GM23338 (cell line): ENCODE results near the gene SCAPER. TPM values are rescaled to one million over a fixed set of nuclear protein-coding genes. Genes with fewer than 3 reads are reported as not detected.

Experiments used
- CTCF ChIP-seq, 2 experiments: fragments of 200-600 bp in 1 of 2; sonication (generic) in 1 of 2; conservative IDR thresholded peaks; 2 replicates each; pipeline versions ENCODE4 v1.5.1 to v1.6.1; 2016 to 2017; ENCODE audit warnings: antibody characterized with exemption in 2 of 2, low read depth in 2 of 2, mild to moderate bottlenecking in 2 of 2, moderate library complexity in 1 of 2
- ETS1 ChIP-seq: IDR thresholded peaks from 2 replicates; pipeline ENCODE4 v1.6.1; 2016; ENCODE audit warnings: antibody characterized with exemption
- EZH2phosphoT487 ChIP-seq: fragments of 200-600 bp; sonication (generic); IDR thresholded peaks from one replicate; pipeline ENCODE4 v1.8.1; 2018; ENCODE audit warnings: antibody characterized with exemption; ENCODE audit not compliant: unreplicated experiment
- NANOG ChIP-seq: IDR thresholded peaks from 2 replicates; pipeline ENCODE4 v1.6.1; 2016; ENCODE audit warnings: antibody characterized with exemption, borderline replicate concordance
- ZNF114 ChIP-seq: fragments of 250-450 bp; sonication (Bioruptor Pico); IDR thresholded peaks from 2 replicates; pipeline ENCODE4 v1.5.0; 2020; ENCODE audit warnings: mild to moderate bottlenecking, moderate library complexity
- ZNF331 ChIP-seq: fragments of 250-450 bp; sonication (Bioruptor Pico); IDR thresholded peaks from 2 replicates; pipeline ENCODE4 v1.5.0; 2020; ENCODE audit warnings: low read depth, mild to moderate bottlenecking, moderate library complexity
- ZNF462 ChIP-seq: fragments of 250-450 bp; sonication (Bioruptor Pico); IDR thresholded peaks from 2 replicates; pipeline ENCODE4 v1.5.0; 2020; ENCODE audit warnings: mild to moderate bottlenecking, moderate library complexity
- polyA plus RNA-seq: library from polyadenylated mRNA; unstranded; fragments of >200 nt; fragmentation: Nextera tagmentation; extraction: Ambion mirVana; gene quantifications from 2 replicates; pipeline ENCODE4 v1.2.1, GENCODE V29; 2016
- total RNA-seq: library from RNA; depleted of rRNA; stranded (reverse); fragments of >200 nt; shearing (Covaris generic); gene quantifications from 2 replicates; pipeline ENCODE4 v1.2.3, GENCODE V29; 2014

The SCAPER gene
- total and polyA plus RNA-seq, 2 experiments from 2014 or later = 9.1 to 17.6 TPM

GRCh38 chr15:76555247-76555646 is 349.9 kb downstream of the SCAPER start (continued):
- TF ChIP-seq CTCF (conservative IDR thresholded peaks at IDR 0.05; ENCODE audit: low read depth in 2 of 2) (no peak), ETS1 (no peak), NANOG (no peak), EZH2phosphoT487 (no peak), ZNF331 (CRISPR knock-in tag) (no peak), ZNF462 (no peak), ZNF114 (CRISPR knock-in tag) (no peak)
